SK-N-DZ (cell line): ENCODE results near the gene AGPAT1.
A peak's percentile ranks its signal among the peaks of the same experiment; 100 is the strongest.

Experiments
- DNase-seq: peaks from one replicate; pipeline ENCODE4 v3.0.0-alpha.2; 2015; ENCODE audit warnings: low spot score

The AGPAT1 gene

GRCh38 chr6:32168807-32169591 is 6.9 kb downstream of the AGPAT1 start:
- no peak for DNase-seq

GRCh38 chr6:32168350-32168749 is 7.5 kb downstream of the AGPAT1 start:
- no peak for DNase-seq

GRCh38 chr6:32167761-32168262 is 8.1 kb downstream of the AGPAT1 start:
- no peak for DNase-seq

DNA sequence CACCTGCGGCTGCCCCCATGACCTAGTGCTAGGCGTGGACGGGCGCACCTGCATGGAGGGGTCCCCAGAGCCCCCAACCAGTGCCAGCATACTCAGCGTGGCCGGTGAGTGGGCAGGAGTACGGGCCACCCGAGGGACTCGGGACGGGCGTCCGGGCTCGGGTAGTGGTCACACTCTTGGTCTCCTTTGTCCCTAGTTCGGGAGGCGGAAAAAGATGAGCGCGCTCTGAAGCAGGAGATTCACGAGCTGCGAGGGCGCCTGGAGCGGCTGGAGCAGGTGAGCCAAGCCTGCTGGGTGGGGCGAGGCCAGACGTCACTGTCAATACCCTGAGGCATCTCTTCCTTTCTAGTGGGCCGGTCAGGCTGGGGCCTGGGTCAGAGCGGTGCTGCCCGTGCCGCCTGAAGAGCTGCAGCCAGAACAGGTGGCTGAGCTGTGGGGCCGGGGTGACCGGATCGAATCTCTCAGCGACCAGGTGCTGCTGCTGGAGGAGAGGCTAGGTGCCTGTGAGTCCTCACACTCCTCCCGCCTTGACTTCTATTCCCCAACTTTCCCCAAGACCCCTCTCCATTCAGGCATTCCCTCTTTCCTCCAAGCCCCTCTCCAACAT is 8.6 kb downstream of the AGPAT1 start:
- no peak for DNase-seq

DNA sequence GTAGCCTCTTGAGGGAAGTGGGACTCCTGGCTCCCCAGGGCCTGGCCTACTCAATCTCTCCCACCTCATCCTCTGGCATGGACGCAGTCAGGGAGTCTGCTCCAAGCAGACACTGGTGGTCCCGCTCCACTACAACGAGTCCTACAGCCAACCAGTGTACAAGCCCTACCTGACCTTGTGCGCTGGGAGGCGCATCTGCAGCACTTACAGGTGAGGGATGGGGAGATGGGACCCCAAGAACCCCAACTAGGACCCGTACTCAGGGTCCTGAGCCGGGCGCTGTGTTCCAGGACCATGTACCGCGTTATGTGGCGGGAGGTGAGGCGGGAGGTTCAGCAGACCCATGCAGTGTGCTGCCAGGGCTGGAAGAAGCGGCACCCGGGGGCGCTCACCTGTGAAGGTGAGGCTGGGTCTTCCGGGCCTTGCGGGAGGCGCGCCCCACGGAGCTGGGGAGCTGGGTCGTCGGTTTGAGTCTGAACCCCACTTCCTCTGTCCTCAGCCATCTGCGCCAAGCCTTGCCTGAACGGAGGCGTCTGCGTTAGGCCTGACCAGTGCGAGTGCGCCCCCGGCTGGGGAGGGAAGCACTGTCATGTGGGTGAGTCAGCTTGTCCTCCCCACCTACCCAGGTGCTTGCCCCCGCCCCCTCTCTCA is 9.3 kb downstream of the AGPAT1 start:
- no peak for DNase-seq

DNA sequence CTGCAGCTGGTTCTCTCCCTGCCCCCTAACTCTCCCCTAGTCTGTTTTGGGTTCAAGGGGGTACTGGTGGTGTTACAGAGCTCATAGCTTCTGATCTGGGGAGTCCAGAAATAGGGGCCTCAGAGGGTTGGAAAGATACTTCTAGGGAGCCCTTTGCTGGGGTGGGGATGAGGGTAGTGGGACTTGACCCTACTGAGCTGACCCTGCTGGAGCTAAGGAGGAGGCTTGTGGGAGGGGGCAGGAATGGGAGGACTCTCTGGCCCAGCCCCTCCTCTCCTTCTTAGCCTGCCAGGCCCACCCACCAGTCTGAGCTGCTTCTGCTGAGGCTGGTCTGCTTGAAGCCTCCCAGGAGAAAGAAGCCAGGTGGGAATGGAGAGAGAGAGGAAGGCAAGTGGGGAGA is 11.6 kb downstream of the AGPAT1 start, which contains the start of gene EGFL8:
Gene EGFL8, plus strand, starts transcription at position 301 of the 400 bp plus-strand sequence. CDS start 1,571 bp downstream, outside the sequence.
- no peak for DNase-seq

DNA sequence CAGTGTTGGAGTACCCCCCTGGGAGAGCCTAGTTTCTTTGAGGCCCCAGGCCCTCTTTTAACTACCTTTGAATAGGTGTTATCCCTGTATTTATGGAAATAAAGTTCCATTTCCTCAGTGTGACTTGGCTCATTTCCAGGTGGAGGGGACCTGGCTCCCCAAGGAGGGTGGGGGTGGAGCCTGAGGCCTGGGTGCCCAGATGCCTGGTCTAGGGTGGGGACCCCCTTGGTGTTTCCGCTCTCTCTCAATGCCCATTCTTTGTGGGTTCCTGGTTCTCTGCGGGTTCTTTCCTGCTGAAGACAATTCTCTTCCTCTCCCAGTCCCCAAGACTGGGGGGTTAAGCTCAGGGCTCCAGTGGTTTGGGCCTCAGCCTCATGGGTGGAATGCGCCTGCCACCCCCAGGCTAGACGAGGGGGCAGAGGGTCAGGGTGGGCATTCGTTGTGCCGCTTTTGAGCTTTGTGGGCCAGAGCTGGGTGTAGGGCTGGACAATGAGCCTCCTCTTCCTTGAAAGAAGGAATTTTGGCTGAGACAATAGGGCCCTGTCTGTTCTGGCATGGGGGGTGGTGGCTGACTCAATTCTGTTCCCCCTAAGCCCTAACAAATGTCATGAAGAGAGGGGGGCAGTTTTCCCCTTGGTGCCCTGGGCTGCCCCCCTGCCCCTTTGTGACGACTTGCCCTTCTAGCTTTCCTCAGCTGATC is 12.2 kb downstream of the AGPAT1 start:
- DNase-seq = no peak

DNA sequence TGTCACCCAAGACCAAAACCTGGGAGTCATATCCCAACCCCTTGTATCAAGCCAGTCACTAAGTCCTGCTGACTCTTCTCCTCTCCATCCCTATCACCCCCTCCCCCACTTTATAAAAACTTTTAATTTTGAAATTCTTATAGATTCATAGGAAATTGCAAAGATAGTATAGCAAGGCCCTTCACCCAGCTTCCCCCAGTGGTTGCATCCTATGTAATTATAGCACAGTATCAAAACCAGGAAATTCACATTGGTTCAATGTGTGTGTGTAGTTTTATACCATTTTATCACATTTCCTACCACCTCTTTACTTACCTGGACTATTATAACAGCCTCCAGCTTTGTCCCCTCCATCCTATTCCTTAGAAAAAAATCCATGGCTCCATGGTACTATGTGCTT is 17.8 kb downstream of the AGPAT1 start:
- no peak for DNase-seq

- no peak for DNase-seq
These were observed 19.0 kb downstream of the AGPAT1 start for GRCh38 chr6:32156891-32157290.

DNA sequence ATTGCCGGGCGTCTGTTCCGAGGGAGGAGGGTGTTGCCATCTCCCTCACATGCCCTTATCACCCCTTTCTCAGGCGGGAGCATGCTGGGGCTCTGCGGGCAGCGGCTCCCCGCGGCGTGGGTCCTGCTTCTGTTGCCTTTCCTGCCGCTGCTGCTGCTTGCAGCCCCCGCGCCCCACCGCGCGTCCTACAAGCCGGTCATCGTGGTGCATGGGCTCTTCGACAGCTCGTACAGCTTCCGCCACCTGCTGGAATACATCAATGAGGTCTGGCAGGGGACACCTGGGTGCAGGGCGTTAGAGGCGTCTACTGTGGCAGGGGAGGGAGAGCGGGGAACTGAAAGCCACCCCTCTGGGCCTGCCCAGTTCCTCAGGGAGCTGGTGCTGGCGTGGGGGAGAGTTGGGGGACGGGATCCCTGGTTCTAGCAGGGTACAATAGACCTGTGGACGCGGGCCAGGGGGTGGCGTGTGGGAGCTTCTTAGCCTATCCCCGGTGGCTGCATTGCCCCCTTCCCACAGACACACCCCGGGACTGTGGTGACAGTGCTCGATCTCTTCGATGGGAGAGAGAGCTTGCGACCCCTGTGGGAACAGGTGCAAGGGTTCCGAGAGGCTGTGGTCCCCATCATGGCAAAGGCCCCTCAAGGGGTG is 21.2 kb downstream of the AGPAT1 start:
- peak; percentile 79 for DNase-seq

GRCh38 chr6:32153564-32154513 is 22.0 kb downstream of the AGPAT1 start, which contains the start of gene PPT2:
Gene PPT2, plus strand, starts transcription at chr6:32154141. Its CDS starts 454 bp downstream, at chr6:32154595.
- peak; percentile 91 for DNase-seq

DNA sequence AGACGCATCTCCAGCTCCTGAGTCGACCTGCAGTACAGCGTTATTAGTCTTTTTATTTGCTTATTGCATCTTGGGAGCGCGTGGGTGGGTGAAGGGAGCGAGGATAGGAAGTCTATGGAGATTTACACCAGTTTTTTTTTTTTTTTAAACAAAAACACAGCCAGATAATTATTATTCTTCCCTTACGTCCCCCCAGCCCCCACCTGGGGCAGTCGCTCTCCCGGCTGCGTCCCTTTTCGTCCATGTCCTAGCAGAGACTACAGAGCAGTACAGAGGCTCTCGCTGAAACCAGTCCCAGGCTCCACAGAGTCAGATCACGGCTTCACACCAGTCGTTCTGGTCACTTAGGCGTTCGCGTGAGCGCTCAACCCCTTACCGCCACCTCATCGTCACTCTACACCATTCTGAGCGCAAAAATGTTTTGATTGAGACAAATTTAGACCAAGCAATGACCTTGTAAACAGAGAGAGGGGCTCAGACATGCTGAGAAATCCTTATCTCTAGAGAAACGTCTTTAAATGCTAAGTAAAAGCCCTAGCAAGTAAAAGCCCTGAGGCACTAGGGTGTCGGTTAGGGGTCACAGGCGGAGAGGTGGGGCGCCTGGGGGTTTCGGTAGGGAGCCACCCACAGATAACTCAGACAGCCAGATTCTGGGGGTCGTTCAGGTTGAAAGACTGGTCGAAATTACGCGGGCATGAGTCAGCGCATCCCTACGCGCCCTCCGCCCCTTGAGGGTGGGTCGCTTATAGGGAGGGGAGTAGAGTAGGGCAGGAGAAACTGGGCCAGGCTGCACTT is 22.9 kb downstream of the AGPAT1 start:
- DNase-seq = peak; percentile 68

GRCh38 chr6:32151863-32152768 is 23.8 kb downstream of the AGPAT1 start, which contains the start of gene PRRT1:
Gene PRRT1, minus strand, starts transcription at chr6:32151939. Its CDS starts 112 bp downstream, at chr6:32151827.
- DNase-seq = peak; percentile 33

- DNase-seq = no peak
These were observed 24.6 kb downstream of the AGPAT1 start for GRCh38 chr6:32151181-32151862.

GRCh38 chr6:32149932-32150870 is 25.7 kb downstream of the AGPAT1 start:
- no peak for DNase-seq

DNA sequence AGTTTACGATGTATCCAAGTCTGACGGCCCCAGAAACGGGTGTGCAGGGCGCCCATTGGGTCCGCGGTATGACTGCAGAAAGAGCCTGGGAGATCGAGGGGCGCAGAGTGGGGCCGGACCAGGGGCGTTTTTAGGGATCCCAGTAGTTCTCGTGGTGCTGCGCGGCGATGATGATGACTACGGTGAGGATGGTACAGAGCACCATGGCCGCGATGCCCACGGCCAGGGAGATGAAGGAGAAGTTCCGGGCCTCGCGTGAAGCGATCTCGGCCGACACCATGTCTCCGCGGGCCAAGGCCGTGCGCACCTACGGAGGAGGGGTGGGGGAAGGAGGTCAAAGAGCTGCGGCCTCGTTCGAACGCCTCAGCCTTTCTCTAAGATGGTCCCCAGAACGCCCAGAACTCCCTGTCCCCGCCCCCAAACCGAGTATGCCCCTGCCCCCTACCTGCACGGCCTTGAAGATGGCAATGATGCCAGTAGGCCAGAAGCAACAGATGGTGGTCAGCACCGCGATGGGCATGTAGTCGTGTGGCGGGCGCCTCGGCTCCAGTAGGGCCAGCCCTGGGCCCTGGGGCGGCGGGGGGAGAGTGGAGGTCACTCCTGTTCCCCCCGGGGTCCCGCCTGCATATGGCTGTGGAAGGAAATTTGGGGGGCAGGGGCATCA is 26.7 kb downstream of the AGPAT1 start:
- DNase-seq = no peak
